HG03432 (cell line): Measurements from ENCODE around the gene PCOLCE2.

Experiments used
- ATAC-seq: cut with Tn5 transposase; IDR thresholded peaks from one replicate; pipeline ENCODE4 v1.9.1; 2021; ENCODE audit warnings: mild to moderate bottlenecking, moderate library complexity; ENCODE audit not compliant: unreplicated experiment

The PCOLCE2 gene

DNA sequence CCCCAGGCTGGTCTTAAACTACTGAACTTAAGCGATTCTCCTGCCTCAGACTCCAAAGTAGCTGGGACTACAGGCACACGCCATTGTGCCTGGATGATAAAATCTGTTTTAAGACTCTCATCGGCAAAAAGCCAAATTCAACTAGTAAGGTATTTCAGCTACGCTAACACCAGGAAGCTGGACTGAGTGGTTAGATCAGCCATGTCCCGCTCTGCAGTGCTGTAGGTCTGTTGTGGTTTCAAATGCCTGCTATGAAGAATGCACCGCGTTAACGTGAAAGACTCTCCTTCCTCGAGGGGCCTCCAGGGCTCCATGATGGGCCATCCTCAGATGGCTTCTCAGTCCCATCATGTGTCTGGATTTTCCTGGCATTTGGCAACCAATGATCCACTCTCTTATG, 70.2 kb downstream of the PCOLCE2 start:
- ATAC-seq = no peak

DNA sequence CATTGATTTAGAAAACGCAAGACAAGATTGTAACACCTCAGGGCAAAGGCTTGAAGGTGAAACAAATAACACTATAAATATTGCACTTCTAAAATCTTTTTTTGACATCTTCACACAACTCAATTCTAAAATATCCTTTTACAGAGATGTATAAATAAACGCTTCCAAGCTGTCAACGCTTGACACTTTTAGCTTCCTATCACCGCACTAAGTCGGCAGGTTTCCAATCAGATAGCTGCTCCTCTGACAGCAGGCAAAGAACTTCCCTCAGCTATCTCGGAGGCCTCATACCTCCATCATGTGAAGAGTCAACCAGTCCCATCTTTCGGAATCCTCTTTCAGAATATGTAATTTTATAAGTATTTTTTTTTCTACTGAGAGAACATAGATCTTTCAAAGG, 71.0 kb downstream of the PCOLCE2 start:
- no peak for ATAC-seq

DNA sequence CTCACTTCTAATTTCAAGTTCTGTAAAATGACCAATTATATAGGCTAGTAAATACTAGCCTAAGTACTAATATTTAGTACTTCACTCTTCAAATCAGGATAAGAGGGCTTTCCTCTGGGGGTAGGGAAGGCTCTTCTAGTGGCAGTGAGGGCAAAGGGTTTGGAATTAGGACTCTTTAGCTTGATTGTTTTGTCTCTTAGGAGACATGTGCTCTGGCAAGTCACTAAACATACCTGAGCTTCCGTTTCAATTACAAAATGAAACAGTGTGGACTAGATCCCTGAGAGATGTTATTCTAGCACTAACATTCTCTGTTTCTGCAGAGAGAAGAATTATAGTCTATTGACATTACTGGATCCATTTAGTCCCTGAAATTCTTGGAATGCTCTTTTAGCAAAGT, 71.5 kb downstream of the PCOLCE2 start:
- no peak for ATAC-seq

DNA sequence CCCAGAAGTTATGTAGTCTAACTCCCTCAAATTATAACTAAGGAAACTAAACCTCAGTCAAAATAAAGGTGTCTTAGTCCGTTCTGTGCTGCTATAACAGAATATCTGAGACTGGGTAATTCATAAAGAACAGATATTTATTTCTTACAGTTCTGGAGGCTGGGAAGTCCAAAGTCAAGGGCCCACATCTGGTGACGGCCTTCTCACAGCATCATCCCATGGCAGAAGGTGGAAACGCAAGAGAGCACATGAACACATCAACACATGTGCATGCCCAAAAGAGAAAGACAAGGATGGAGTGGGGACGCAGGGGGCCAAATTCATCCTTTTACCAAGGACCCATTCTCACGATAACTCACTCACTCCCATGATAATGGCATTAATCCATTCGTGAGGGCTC, 73.1 kb downstream of the PCOLCE2 start:
- no peak for ATAC-seq

DNA sequence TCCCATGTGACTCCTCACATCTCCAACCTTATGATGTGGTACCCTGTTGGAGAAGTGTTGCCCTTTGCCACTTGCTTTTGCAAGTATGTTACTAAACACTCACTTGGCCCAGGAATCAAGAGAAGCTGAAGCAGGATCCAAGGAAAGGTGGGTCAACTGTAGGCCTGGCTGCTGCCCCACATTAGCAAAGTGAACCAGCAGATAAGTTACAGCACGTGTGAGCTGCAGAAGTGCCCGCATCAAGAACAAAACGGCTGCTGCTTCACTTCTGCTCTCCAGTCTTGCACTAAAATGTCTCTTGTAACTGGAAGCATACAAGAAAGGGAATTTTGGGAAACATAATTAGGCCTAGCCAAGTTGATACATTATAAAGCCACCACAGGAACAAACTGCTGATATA, 79.6 kb downstream of the PCOLCE2 start:
- ATAC-seq = no peak

DNA sequence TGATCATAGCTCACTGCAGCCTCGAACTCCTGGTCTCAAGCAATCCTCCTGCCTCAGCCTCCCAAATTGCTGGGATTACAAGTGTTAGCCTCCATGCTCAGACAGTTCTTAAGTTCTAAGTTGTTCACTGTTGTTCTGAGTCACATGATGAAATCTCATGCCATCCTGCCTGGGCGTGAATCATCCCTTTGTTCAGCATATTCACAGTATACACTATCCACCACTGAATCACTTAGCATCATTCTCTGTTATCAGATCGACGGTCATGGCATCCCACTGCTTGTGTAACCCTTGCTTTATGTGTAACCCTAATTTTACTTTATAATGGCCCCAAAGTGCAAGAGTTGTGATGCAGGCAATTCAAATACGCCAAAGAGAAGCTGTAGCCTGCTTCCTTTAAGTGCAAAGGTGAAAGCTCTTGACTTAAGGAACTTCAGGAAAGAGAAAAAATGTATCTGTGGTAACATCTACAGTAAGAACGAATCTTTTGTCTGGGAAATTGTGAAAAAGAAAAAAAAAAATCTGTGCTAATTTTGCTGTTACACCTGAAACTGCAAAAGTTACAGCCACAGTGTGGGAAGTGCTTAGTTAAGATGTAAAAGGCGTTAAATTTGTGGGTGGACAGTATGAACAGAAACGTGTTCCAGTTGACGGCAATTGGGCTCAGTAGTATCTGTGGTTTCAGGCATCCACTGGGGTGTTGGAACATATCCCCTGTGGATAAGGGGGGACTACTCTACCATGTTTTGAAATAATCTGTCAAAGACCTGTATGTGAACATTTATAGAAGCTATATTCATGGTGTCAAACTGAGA, 80.6 kb downstream of the PCOLCE2 start:
- no peak for ATAC-seq

DNA sequence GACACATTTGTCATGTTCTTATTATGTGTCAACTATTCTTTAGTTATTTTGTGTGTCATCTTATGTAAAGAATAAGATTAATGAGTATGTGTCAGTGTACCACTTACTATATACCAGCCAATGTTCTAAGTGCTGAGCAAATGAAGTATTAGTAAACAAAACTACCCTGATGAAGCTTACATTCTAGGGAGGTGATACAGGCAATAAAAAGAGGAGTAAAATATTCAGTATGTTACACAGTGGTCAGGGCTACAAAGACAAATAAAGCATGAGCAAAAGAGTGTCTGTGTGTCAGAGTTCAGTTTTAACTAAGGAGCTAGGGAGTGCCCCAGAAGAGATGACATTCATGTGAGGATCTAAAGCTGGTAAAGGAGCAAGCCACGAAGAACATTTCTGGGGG, 86.0 kb downstream of the PCOLCE2 start:
- no peak for ATAC-seq

DNA sequence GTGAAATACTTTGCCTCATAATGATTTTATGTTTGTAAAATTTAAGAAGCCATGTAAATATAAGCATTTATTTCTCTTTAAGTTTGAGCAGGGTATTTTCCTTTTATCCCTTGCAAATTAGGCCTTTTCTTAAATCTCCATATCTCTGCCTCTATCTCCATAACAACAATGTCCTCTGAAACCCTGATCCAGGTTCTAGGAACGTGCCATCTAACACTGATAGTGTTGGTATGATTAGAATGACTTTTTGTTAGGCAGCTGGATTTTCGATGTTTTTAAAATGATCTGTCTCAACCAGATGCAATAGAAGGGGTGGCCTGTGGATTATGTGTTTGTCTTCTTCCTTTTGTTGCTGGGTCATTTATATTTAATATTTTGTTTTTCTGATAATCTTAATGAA, 87.1 kb downstream of the PCOLCE2 start:
- ATAC-seq = no peak

DNA sequence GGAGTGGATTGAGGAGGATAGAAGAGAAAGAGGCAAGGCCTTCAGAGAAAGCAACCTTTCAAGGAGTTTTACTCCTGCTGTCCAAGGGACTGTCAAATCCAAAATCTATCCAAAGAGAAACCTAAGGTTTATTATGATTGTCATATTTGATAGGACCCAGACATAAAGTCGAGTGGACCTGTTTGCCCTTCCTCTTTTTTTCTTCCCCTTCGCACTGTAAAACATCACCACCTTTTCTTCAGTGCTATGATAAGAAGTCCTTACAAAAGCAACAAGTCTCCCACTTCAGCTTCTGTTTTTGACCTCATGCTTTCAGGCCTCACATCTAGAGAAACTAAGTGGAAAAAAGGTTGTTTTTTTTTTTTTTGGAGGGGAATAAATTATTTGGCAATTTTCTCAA, 92.1 kb downstream of the PCOLCE2 start:
- no peak for ATAC-seq

DNA sequence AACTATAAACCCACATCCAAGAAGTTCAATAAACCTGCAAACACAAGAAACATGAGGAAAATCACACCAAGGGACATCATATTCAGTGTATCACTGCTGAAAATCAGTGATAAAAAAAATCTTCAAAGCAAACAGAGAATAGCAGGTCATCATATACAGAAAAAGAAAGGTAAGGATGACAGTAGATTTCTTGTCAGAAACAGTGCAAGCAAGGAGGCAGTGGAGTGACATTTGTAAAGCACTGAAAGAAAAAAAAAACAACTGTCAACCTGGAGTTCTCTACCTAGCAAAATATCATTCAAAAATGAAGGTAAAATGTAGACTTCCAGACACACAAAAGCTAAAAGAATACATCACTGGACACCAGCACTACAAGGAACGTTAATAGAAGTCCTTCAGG, 93.6 kb downstream of the PCOLCE2 start:
- no peak for ATAC-seq

DNA sequence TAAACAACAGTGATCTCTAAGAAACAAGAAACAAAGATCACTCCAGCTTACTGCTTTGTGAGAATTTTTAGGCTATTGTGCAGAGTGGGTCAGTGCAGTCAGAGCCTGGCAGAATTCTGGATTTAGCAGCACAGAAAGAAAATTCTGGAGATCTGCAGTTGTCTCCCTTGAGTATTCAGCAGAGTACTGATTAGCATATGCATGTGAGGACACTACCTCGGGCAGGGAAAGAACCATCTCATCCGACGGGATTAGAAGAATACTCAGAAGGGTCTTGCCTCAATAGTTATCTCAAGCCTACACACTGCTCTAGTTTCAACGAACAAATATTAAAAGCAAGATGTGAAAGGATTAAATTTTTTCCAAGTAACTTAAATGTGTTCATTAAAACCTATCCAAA, 94.4 kb downstream of the PCOLCE2 start:
- no peak for ATAC-seq

DNA sequence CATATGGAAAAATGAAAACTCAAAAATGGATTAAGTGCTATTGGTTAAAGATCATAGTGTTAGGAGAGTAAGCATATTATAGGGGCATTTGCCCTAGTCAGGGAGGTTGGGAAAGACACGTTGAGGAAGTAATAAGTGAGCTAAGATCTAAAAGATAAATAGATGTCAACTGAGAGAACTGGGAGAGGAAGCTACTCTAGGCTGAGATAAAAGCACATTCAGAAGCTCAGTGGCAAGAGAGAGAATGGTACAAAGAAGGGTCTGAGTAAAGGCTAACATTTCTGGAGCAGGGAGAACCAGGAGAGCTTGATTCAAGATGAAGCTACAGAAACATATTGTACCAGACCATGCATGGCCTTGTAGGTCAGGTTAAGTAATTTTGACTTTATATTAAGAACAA, 101.2 kb downstream of the PCOLCE2 start:
- no peak for ATAC-seq

DNA sequence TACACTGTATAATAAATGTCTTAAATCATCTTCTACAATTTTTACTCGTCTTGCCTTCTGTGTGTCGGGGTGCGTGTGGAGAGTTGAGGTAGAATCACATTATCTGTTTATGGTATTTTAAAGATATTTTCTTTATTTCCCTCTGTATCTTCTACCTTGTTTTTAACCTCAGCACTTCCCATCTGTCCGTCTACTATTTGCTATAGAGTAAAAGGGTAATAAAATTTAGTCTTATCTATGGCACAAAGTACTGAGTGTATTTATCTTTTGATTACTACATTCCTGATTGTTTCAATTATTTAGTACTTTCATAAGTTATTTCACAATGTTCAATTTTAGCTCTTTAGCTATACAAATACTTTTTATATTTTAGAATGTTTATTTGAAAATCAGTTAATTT, 102.9 kb downstream of the PCOLCE2 start:
- ATAC-seq = no peak

DNA sequence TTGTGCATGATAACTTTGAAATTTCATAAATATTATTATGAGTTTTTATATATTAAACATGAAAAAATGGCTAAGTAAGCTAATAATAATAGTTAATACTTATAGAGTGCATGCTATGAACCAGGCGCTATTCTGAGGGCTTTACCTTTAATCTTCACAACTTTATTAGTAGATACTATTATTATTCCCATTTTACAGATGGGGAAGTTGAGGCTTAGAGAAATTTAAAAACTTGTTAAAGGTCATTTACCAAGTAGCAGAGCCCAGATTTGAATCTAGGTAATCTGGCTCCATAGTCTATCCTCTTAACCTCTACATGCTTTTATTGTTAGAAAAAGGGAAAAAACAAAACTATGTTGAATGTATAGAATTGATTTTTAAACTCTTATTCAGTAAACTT, 104.7 kb downstream of the PCOLCE2 start:
- ATAC-seq = no peak

DNA sequence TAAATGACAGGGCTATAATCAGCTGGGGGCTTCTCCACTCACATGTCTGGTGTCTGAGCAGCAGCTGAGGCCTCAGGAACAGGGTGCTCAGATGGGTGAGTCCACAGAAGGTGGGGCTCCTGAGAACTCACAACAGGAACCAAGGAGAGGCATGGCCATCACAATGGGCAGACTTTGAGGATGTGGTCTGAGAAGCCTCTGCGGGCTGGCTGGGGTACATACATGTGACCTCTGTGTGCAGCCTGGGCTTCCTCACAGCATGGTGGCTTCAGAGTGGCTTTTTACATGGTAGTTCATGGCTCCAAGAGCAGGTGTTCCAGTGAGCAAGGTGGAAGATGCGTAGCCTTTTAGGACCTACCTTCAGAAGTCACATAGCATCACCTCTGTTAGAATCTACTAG, 106.3 kb downstream of the PCOLCE2 start:
- ATAC-seq = no peak

DNA sequence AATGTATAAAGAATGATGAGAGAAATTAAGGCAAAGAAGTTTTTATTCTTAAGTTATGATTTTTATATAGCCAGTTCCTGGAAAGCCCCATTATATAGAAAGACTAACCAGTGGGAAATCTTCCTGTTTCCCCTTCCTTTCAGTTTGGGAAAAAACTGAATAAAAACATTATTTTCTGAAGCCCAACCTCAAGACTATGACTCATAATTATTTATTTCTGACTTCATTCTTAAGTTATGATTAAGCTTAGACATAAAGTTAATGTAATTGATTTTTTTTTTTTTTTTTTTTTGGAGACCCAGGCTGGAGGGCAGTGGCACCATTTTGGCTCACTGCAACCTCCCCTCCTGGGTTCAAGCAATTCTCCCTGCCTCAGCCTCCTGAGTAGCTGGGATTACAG, 109.3 kb downstream of the PCOLCE2 start:
- ATAC-seq = no peak

DNA sequence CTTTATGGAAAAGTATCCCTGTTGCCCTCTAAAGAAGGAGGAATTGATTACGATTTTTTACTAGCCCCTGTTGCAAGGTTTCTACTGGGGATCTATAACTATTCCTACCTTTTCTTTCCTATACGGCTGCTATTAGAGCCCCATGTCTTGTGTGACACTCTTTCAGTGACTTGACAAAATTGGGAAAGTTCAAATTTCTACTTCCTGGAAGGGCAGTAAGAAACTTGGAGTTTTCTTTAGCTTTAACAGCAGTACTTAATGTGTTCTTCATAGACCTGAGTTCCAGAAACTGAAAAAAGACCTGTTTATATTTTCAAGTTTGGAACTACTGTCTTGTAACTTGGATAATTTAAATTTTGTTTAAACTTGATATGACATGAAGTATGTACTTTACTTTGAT, 110.3 kb downstream of the PCOLCE2 start:
- no peak for ATAC-seq

DNA sequence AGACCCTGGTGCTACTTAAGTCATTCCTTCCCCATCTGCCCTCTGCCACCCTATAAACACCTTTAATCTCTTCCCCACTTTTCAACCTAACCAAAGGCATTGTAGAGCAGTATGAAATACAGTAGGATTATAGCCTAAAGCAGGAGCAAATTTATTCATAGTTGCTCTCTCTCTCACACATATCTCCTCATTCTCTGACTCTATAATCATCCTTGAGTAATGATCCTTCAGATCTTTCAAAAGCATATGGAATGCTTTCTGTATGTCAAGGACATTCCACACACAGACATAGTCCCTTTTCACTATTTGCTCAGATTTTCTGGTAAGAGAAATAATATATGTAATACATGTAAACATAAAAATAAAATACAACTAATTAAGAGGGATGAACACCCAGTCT, 111.0 kb downstream of the PCOLCE2 start:
- ATAC-seq = no peak

DNA sequence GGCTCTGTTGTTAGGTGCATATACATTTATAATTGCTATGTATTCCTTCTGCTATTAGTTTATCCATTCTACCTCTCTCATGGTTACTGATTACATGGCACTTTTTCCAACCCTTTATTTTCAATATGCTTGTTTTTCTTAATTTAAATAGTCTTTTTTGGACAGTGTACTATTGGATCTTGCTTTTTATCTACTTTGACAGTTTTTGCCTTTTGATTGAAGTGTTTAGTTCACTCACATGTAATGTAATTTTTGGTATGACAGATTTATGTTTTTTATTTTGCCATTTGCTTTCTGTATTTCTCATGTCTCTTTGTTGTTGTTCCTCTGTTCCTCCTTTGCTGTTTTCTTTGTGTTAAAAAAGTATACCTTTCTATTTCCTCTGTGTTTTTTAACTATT, 120.5 kb downstream of the PCOLCE2 start:
- ATAC-seq = no peak
